ENCODE data around the gene KISS1. TPM values are rescaled to one million over a fixed set of nuclear protein-coding genes. Genes with fewer than 3 reads are reported as not detected.

KISS1 gene
- total RNA-seq, 4 donors from 2014 or later = not detected

- peaks cover 0 to 7% of the 10 kb centered on the region in 2 donors for H3K4me1 ChIP-seq
- H3K4me3 ChIP-seq (replicated peaks in 1 of 3) = no peak overlapping the region
- H3K27me3 ChIP-seq = no peaks in the 10 kb centered on the region
- no peaks in the 10 kb centered on the region for H3K9me3 ChIP-seq
- WGBS, 2 donors = 64 to 90% methylated on average over 3 of the region's 3 CpGs
- no peaks in the 10 kb centered on the region for H3K36me3 ChIP-seq
- no peak overlapping the region for H3K27ac ChIP-seq
- intact Hi-C loops (cut with DNase I) = no loop called here
- no peak for TF ChIP-seq CTCF (IDR thresholded peaks at IDR 0.05)
- TF ChIP-seq POLR2A (IDR thresholded peaks at IDR 0.05) = no peak
- no peak for DNase-seq
Measured at GRCh38 chr1:204192589-204193352, 3.5 kb downstream of the KISS1 start.

DNA sequence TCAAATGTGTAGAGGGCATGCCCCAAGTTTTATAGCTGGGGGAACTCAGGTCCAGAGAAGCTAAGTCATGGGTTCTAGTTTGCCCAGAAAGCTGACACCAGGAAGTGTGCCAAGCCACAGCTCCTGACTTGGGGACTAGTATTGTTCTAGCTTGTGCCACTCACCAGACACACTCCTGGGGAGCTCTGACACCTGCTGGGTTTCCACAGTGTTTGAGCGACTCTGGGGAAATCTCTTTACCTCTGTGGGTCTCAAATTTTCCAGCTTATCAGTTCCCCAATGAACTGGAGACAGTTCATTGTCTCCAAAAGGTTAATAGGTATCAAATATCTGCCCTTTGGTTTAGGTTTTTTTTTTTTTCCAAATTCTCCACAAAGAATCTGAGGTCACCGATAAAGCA lies 4.2 kb downstream of the KISS1 start:
- intact Hi-C loops (cut with DNase I) = no loop called here
- no peak overlapping the region for H3K4me3 ChIP-seq (replicated peaks in 1 of 3)
- no peak for DNase-seq
- no peak overlapping the region for H3K27ac ChIP-seq
- H3K4me1 ChIP-seq = peaks cover 0 to 7% of the 10 kb centered on the region in 2 donors
- TF ChIP-seq CTCF (IDR thresholded peaks at IDR 0.05) = no peak
- no peak for TF ChIP-seq POLR2A (IDR thresholded peaks at IDR 0.05)
- H3K27me3 ChIP-seq = no peaks in the 10 kb centered on the region
- H3K36me3 ChIP-seq = no peaks in the 10 kb centered on the region
- WGBS, 2 donors = 91 to 92% methylated on average over 2 of the region's 2 CpGs
- H3K9me3 ChIP-seq = no peaks in the 10 kb centered on the region

GRCh38 chr1:204191456-204191855 lies 4.8 kb downstream of the KISS1 start:
- no peaks in the 10 kb centered on the region for H3K27me3 ChIP-seq
- DNase-seq = no peak
- no peak overlapping the region for H3K27ac ChIP-seq
- TF ChIP-seq CTCF (IDR thresholded peaks at IDR 0.05) (no peak), POLR2A (IDR thresholded peaks at IDR 0.05) (no peak)
- H3K4me3 ChIP-seq (replicated peaks in 1 of 3) = no peak overlapping the region
- intact Hi-C loops (cut with DNase I) = no loop called here
- H3K4me1 ChIP-seq = peaks cover 0 to 7% of the 10 kb centered on the region in 2 donors
- H3K36me3 ChIP-seq = no peaks in the 10 kb centered on the region
- H3K9me3 ChIP-seq = no peaks in the 10 kb centered on the region
- 76 to 84% methylated on average over 7 of the region's 7 CpGs for WGBS, 2 donors

GRCh38 chr1:204190212-204191211 lies 5.8 kb downstream of the KISS1 start:
- H3K9me3 ChIP-seq = no peaks in the 10 kb centered on the region
- no peaks in the 10 kb centered on the region for H3K36me3 ChIP-seq
- no peaks in the 10 kb centered on the region for H3K27me3 ChIP-seq
- no peak overlapping the region for H3K27ac ChIP-seq
- TF ChIP-seq POLR2A (IDR thresholded peaks at IDR 0.05) (no peak), CTCF (IDR thresholded peaks at IDR 0.05) (no peak)
- 30 to 50% methylated on average over 12 to 19 of the region's 44 CpGs for WGBS, 2 donors
- no peak overlapping the region for H3K4me3 ChIP-seq (replicated peaks in 1 of 3)
- peaks cover 0 to 7% of the 10 kb centered on the region in 2 donors for H3K4me1 ChIP-seq
- DNase-seq = peak; percentile 3 to 7
- intact Hi-C loops (cut with DNase I) = no loop called here
